HG03060 (cell line): Measurements from ENCODE around the gene GNAZ.

Experiments used
- ATAC-seq: cut with Tn5 transposase; IDR thresholded peaks from one replicate; pipeline ENCODE4 v1.9.1; 2021; ENCODE audit warnings: low read depth, moderate number of reproducible peaks; ENCODE audit not compliant: unreplicated experiment

The GNAZ gene

DNA sequence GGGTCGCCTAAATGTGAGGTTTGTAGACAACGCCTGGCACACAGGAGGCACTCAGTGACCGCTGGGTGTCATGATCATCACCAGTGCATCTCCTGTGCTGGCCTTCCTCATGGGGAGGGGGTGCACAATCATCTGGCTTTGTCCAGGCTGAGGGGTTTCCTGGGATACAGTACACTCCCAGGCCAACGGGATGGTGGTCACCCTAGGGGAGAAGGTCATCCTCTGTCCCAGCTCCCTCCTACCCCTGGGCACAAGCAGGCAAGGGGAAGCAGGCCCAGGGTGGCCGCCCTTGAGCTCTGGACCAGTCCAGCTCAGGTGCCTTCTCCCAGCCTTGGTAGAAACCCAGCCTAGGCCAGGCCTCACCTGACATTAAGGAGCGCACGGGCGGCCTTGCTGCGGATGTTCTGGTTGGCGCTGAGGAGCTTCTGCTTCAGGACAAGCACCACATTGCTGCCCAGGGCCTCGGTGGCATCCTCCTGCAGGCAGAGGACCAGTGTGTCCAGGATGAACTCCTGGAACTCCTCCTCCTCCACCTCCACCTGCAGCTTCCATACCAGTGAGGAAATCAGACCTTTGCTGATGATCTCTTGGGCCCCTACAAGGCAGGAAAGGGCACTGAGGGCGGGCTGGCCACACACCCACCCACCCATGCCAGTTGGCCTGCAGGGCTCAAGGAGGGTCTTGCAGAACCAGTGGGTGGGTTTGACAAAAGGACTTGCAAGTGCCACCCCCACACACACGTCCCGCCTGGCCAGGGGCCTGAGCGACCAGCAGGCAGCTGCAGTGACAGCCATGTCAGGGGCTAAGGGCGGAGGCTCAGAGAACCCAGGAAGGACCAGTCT is 6.6 kb upstream of the GNAZ start:
- ATAC-seq: no peak

DNA sequence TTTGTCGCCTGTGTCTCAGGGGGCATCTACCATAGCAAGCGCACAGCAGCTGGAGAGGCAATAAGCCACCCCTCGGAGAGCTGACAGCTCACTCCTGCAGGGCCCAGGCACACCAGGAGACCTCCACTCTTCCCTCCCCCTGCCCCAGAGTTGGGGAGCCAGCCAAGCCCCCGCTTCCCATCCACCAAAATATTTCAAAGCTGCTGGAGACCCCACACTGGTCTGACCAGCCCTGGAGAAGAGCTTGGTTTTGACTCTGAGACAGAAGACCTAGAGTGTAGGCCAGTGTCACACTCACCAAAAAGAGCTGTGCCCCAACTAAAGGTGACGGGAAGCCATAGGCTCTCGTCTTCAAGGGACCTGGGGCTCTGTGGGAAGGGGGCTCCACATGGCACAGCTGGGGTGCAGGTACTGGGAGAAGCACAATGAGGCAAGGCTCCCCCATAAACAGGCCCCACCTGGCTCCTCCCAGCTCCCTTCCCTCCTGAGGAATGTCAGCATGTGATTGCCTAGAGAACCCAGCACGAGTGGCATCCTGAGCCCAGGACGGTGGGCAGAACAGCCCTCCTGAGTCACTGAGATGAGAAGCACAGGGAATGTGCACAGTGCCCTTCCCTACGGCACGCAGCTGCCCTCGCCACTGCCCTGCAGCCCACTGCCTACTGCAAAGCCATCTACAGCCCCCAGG is 5.8 kb upstream of the GNAZ start:
- no peak for ATAC-seq

DNA sequence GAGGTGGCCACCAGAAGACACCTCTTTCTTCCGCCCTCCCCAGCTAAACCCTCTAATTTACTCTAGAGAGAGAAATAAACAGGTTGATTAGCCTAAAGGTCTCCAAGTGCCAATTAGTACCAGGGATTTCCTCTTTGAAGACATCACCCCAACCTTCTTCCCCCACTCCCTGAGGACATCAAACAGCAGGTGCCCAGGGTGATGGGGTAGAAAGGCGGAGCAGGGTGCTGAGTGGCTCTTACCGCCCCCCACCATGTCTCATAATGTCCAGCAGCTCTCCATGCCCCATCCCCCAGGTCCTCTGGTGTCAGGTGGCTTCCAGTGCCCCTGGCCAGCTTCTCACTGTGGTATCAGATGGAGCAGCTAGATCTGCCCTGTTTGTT is 5.3 kb upstream of the GNAZ start:
- no peak for ATAC-seq

DNA sequence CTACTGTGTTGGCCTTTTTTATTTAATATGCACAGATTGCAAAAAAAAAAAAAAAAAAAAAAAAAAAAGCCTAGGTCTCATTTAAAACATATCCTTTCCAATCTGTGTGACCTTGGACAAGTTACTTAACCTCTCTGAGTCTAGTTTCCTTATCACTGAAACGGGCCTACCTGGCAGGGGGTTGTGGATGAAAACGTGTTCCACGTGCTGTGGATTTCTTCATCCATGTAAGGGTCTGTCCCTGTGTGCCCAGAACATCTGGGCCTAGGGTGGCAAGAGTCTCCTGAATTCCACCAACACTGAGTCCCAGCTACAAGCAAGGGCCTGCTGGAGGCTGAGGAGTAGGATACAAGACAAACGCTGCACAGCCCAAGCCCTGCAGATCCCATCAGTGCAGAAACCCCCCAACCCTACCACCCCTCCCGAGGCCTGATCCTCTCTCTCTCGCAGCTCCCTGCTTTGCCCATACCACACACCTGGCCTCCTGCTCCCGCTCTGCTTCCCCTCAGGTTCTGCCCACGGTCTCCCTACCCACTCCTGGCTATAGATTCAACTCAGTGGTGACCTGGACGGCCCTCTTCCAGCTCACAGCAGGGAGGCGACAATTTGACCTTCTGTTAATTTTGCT is 4.7 kb upstream of the GNAZ start:
- ATAC-seq: no peak

DNA sequence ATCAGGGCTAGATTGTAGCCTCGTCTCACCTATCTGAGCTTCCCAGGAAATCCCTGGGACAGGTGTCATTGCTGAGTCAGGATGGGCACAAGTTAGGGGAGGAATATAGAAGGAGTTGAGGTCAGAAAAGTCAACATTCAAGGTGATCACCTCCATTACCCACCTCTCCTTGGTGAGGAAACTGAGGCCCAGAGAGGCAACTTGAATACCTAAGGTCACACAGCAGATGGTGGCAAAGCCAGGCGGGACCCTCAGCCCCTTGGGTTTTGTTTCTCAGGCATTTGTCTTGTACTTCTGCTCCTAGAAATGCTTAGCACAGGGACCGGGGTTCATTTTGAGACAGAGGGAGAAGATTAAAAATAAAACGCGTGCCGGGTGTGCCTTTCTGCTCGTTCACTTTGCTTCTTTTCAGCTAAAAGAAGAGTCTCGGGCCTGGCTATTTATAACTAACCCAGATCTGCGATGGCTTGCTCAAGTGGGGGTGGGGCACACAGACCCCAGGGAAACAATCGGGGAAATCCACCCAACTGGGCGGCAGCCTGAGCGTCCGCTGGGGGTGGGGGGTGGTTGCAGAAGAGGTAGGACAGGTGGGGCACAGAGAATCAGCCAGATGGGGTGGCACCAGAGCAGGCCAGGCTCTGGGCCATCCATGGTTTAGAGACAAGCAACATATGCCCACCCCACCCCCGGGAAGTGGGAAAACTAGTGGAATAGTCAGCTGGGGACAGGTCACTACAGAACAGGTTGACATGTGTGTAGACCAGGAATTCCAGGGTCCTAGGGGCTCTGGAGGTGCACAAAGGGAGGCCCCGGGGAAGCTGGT is 3.9 kb upstream of the GNAZ start:
- no peak for ATAC-seq

DNA sequence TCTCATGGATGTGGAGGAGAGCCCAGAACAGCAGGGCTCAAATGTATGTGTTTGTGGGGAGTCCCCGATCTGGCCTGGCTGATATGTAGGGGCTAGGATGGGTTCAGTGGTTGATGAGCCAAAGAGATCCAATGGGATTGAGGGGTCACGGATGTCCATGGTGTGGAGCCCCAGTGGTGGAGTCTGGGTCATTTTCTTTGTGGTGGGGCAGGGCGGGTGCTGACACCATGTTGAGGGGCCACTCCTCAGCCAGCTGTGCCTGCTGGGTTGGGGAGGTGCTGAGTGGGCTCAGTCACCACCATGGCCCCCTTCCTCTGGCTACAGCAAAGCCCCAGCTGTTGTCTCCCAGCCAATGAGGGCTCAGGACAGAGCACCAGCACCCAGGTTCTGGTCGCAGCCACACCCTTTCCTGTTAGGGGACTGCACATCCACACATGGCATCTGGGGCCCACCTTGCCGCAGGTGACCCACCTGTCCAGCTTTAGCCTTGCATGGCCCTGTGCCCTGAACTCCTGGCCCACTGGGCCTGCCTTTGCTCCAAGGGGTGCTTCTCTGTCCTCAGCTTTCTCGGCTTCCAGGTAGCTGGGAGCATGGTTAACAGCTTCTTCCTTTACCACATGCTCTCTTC is 3.2 kb upstream of the GNAZ start:
- ATAC-seq: no peak

DNA sequence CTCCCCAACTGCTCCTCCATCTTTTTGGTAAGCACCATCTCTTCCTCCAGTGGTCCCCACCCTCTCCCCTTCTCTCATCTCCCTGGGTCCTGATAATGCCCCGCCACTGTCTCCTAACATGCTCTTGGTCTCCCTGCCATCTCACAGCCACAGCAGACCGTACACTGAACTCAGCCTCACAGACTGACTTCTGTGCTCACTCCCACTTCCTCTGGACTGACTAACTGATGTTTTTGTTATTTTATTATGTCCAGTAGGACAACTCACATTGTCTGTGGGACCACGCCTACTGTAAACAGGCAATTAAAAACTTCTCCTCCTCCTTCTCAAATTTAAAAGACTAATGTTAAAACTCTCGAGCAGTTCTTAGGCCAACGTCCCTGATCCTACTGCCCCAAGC is 2.6 kb upstream of the GNAZ start:
- ATAC-seq: no peak

DNA sequence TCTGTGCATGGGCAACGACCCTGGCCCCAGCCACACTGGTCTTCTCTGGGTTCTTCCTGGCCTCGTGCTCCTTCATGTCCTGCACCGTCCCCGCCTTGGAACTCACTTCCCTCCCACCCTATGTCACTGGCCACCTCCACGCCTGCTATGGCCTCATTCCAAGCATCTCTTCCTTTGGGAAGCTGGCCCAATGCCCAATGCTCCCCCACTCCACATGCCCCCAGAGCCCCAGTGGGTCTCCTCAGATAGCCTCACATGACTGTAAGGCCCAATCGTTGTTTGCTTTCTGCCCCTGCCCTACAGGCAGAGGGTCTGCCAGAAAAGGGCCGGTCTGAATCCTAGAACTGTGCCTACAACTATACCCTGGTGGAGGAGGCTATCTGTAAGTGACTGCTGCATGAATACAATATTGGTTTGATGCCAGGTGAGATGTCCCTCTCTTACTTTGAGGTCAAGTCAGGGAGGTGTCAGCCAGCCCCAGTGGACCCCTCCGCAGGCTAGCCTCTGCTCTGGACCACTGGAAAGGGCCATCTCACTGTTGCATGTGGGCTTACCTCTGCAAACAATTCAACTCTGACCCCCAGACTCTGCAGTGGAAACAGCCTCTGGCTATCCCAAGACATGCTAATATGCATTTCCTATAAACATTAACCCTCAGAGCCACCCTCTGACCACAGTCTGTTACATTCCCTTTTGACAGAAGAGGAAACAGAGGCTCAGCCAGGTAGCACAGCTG is 2.1 kb upstream of the GNAZ start:
- no peak for ATAC-seq

DNA sequence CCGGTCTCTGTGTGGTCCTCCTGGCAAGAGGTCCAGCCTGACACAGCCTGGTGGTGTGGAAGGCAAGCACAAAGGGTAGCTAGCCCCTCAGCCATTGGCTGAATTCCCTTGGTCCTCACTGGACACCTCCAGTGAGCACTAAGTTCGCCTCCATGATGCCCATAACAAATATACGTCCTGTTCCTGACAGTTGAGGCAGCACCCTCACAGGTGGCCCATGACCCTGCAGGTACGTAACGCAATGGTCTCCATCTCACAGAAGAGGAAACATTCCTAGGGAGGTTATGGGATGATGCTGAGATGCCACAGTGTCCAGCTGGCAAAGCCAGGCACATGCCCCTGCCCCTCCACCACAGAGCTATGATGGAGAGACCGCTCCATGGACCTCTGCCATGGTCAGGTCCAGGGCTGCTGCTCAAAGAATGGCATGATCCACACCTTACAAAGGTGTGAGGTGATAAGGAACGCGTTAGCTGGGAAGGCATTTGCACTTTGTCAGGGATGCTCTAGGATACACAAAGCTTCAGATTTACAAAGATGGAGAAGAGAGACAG is 1.4 kb upstream of the GNAZ start:
- no peak for ATAC-seq

DNA sequence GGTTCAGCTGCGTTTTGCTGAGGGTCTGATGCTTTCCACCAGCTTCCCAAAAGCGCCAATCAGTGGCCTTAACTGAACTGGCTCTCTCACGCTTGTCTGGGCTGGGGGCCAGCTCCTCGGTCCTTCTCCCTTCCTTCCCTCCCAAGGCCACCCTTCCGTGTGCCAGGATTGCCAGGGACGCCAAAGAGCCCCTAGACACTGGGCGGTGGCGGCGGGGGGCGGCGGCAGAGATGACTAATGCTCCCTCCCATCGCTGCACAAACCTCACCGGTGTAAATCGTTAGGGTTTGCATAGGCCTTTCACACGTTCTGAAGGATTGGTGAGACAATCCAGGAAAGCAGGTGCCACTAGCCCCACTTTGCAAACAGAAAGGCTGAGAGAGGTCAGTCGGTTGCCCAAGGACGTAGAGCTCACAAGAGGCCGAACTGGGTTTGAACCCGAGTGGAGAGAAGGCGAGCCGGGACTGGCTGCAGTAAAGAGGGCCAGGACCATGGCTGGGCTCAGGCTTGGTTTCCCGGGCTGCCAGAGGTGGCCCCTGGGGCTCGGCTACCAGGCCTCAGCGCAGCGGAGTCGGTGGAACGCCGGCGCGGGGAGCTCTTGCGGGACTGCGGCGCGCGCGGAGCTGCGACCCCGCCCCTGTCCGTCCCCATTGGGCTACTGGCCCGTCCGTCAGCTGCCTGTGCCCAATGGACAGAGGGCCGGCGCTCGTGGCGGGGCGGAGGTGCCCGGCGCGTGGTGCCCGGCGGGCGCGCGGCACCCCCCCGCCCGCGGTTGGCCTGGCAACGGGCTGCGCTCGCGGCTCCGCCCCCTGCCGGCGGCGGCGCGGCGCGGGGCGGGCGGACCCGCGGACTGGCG is 589 bp upstream of the GNAZ start:
- ATAC-seq: no peak

DNA sequence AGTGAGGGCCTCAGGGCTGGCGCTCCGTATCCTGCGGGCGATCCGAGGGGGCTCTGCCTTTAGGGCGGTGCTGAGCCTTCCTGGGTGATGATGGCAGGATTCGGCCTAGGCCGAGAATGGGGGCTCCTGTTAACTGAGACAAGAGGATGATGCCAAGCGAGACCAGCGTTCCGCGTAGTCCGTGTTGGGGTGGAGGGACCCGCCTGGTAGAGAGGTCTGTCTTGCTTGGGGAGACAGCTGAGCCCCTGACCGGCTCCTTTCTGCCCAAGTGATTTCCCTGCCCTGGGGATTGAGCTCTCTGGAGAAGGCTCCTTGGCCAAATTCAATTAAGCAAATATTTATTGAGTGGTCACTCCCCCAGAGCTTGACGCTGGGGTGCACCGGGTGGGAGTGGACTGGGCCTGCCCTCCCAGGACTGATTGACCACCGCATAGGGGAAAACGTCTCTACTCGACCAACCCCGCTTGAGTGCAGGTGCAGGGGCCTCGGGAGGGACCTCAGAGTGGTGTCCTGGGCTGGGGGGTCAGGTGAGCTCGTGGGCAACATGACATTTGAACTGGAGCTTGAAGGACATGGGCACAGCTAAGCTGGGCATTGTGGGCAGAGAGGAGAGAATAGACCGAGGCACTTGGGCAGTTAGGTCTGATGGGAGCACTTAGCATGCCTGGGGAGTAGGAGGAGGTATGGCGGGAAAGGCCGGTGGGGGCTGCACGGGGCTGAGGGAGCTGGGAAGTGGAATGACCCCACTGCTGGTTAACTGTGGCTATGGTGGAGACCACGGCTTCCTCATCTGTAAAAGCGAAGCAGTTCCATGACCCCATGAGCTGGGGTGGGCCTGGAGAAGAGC is 1.1 kb downstream of the GNAZ start:
- ATAC-seq: no peak

DNA sequence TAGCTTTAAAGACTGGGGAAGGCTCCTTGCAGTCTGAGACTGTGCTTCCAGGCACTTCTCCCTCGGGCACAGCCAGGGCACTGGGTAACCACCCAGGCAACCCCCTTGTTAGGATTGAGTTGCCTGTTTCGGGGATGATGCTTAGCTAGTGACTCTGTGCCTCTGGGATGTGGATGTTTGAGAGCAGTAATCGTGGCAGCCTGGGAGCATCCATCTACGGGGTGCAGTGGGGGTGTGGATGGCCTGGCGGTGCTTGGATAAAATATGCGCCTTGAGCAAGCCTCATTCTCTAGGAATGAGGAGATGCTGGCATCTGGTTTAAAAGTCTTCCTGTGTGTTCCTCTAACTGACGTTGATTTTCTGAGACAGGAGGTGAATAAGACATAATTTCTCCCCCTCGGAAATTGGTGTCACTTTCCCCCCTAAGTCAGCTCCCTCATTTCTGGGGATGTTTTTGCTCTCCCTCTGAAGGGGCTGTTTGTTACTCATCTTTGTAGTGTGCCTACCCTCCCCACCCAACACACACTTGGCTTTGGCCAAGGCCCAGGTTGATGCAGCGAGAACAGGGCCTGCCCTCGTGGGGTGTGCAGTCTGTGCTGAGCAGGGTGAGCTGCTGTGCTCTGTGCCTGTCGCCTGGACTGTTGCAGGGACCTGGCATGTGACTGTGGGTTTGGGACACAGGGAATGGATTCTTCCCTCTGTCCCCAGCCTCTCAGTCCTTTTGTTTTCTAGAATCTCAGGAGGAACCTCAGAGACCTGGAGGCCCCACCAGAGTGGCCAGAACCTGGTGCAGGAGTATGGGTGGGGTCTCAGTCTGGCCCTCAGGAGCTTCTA is 2.0 kb downstream of the GNAZ start:
- ATAC-seq: no peak

DNA sequence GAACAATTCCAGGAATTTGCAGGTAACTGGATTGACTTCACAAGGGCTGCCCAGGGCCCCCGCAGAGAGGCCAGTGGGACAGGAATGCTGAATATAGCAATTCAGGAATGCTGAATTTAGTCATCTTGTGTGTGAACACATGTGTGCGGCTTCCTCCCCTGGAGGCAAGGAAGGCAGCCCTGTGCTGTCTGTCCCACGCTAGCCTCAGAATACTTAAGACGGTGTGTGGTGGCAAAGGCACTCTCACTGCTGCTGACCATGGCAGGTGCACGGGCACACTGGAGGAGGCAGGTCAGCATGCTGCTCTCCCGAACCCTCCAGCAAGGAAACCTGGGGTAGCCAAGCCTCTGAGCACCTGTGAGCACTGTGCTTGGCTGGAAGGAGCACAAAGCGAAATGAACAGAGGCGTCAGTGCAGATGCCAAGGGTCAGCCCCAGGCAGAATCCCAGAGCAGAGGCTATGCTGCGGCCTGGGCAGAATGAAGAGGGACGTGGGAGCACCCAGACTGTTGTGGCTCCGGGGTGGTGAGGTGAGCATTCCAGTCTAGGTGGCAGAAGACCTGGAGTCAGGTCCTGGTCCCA is 2.7 kb downstream of the GNAZ start:
- ATAC-seq: no peak

DNA sequence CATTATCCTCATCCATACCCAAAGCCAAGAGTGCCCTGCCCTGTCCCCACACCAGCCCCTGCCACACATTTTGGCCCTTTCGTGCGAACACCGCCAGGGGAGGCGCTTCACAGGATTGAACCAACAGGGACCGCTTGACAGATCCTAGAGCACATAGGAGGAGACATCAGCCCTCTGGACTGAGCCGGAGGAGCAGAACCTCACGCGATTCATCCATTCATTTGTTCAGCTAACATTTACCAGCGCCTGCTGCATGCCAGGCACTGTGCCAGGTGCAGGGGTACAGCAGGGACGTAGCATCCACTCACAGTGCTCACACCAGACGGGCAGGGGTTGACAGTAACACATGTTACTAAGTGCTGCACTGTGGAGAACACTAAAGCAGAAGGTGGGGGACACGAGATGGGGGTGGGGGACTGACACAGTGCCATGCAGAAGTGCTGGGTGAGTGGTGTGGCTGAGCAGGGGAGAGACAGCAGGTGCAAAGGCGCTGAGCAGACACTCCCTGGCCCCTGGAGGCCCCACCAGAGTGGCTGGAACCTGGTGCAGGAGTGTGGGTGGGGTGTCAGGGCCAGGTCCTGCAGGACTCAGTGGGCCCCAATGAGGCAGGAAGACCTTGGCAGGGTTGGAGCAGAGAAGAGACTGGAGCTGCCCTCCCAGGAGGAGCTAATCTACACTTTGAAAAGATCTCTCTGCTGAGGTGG is 3.4 kb downstream of the GNAZ start:
- no peak for ATAC-seq

DNA sequence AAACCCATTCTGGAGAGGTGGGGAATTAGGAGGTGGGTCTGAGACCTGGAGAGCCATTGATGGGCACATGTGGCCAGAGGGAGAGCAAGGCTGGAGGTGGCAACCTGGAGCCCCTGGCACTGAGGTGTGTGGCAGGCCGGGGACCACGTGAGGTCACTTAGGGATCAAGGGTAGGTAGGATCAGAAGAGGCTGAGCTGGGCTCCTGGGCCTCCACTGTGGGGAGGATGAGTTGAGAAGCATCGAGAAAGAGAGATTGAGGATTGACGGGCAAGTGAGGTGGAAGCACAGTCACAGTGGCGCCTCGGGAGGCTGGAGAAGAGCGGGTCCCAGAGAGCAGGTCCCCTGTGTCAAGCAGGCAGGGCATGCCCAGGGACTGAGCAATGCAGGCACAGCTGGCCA is 4.1 kb downstream of the GNAZ start:
- no peak for ATAC-seq

DNA sequence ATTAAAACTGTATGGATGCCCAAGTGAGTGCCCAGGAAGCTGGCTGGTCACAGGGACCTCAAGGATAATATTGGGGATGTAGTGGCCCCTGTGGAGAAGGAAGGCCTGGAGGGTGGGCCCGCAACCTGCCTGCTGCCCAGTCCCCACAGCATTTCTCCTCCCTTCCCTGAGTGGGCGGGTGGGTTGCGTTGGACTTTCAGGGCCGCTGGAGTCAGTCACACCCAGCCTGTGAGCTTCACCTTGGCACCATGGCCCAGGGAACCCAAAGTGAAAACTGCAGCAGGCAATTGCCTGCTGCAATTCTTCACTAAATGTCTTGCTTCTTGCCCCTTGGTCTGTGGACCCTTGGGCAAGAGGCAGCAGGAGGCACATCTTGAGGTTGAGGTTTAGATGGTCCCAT is 4.7 kb downstream of the GNAZ start:
- ATAC-seq: no peak
